ENCODE results near the gene ZAR1L.

Gene ZAR1L

DNA sequence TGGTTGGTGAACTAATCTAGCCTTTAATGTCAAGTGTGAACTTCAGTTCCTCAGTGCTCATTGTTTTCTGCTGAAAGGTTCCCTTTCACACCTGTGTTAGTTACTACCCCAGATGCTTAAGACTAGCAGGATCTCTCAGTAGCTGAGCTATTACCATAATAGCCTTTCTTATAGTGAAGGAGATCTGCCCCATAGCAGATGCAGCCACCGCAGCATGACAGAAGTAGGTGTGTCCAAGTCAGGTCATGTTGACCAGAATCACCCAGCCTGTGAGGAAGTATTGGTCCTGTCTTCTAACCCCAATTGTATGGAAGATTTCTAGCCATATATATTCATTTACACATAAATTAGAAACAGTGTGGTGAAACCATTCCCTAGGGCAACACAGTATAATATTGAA lies 37.3 kb downstream of the ZAR1L start:
- Mint-ChIP-seq H3K9me3 (no peaks in the 10 kb centered on the region), H3K4me1 (no peaks in the 10 kb centered on the region), H3K27me3 (no peaks in the 10 kb centered on the region), H3K36me3 (no peaks in the 10 kb centered on the region), H3K4me3 (no peak overlapping the region), H3K27ac (no peak overlapping the region)

DNA sequence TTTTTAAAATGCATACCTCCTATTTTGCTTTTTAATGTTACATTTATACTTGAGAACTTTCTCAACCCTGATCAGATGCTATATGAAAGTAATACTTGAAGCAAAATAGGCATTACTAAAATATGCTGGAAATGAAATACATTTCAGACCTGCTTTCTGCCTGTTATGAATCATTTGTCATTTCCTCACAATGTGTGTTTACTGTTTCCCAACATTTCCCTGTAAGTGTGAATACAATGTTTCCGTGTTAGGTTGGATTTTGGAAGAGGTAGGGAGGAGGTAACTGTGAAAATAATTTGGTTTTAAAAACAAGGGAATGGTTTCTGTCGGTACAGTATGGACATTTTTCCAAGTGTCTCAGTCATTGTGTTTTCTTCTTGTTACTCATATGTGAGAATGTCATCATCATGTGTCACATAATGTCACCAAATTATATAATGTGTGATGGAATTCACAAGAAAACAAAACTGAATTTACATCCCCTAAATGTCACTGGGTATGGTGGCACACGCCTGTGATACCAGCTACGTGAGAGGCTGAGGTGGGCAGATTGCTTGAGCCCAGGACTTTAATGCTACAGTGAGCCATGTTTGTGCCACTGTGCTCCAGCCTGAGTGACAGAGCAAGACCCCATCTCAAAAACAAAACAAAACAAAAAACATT lies 43.0 kb downstream of the ZAR1L start:
- H3K27me3 Mint-ChIP-seq: no peaks in the 10 kb centered on the region
- no peaks in the 10 kb centered on the region for H3K4me1 Mint-ChIP-seq
- no peak overlapping the region for H3K27ac Mint-ChIP-seq
- peaks cover 2% of the 10 kb centered on the region for H3K36me3 Mint-ChIP-seq
- no peaks in the 10 kb centered on the region for H3K9me3 Mint-ChIP-seq
- no peak overlapping the region for H3K4me3 Mint-ChIP-seq

DNA sequence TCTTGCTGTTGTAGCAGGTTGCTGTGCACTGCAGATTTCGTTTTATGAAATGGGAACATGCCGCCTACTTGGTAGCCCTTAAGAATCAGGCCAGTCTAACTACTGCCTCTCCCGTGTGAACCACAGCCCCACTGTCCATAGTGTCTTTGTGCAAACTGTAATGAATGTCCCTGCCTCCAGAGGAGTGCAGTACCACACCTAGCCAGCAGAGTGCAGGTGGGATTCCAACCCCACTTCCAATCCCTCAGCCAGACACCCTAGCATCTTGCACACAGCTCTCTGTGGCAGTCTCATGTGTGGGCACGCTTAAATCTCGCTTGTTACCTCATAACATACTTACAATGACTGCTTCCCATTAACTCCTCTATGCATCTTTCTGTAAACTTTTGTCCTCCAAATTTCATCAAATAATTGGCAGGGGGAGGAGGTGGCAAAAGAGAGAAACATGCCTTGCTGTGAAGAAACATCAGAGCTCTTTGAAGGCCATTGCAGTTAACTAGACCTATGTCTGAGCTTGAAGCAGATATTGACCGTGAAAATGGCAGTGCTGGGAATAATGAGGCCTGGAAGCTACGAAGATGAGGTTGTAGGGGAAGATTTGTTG lies 47.2 kb downstream of the ZAR1L start:
- no peak overlapping the region for H3K4me3 Mint-ChIP-seq
- peak overlapping the region; percentile 2 for H3K27ac Mint-ChIP-seq
- peaks cover 2% of the 10 kb centered on the region for H3K36me3 Mint-ChIP-seq
- H3K27me3 Mint-ChIP-seq: no peaks in the 10 kb centered on the region
- H3K4me1 Mint-ChIP-seq: no peaks in the 10 kb centered on the region
- H3K9me3 Mint-ChIP-seq: no peaks in the 10 kb centered on the region

GRCh38 chr13:32266130-32266529 lies 49.0 kb downstream of the ZAR1L start:
- H3K36me3 Mint-ChIP-seq: no peaks in the 10 kb centered on the region
- H3K4me3 Mint-ChIP-seq: no peak overlapping the region
- no peak overlapping the region for H3K27ac Mint-ChIP-seq
- H3K4me1 Mint-ChIP-seq: no peaks in the 10 kb centered on the region
- H3K9me3 Mint-ChIP-seq: no peaks in the 10 kb centered on the region
- no peaks in the 10 kb centered on the region for H3K27me3 Mint-ChIP-seq

- Mint-ChIP-seq H3K27ac (no peak overlapping the region), H3K27me3 (no peaks in the 10 kb centered on the region), H3K4me1 (no peaks in the 10 kb centered on the region), H3K4me3 (no peak overlapping the region), H3K9me3 (no peaks in the 10 kb centered on the region), H3K36me3 (no peaks in the 10 kb centered on the region)
Observed at GRCh38 chr13:32265726-32266125, 49.4 kb downstream of the ZAR1L start.

DNA sequence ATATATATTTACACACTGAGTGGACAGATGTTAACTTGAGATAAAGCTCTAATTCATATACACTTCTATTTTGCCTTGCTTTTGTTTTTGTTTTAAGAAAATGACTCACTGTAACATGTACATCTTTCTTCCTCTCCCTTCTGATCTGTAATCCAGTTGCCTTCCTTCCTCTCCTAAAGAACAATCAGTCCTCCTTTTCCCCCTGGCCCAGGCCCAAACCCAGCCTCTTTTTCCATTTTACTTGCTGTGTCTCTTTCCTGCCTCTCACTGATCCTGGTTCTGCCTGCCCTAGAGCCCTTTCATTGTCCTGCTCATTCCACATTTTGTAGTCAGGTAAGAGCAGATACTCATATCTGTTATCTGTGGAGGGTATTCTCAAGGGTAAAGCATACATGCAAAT lies 50.8 kb downstream of the ZAR1L start:
- Mint-ChIP-seq H3K27ac (no peak overlapping the region), H3K4me3 (no peak overlapping the region), H3K4me1 (no peaks in the 10 kb centered on the region), H3K36me3 (no peaks in the 10 kb centered on the region), H3K9me3 (no peaks in the 10 kb centered on the region), H3K27me3 (no peaks in the 10 kb centered on the region)

- no peak overlapping the region for H3K27ac Mint-ChIP-seq
- H3K27me3 Mint-ChIP-seq: no peaks in the 10 kb centered on the region
- no peaks in the 10 kb centered on the region for H3K4me1 Mint-ChIP-seq
- H3K4me3 Mint-ChIP-seq: no peak overlapping the region
- no peaks in the 10 kb centered on the region for H3K9me3 Mint-ChIP-seq
- H3K36me3 Mint-ChIP-seq: no peaks in the 10 kb centered on the region
Observed at GRCh38 chr13:32262619-32263018, 52.5 kb downstream of the ZAR1L start.

DNA sequence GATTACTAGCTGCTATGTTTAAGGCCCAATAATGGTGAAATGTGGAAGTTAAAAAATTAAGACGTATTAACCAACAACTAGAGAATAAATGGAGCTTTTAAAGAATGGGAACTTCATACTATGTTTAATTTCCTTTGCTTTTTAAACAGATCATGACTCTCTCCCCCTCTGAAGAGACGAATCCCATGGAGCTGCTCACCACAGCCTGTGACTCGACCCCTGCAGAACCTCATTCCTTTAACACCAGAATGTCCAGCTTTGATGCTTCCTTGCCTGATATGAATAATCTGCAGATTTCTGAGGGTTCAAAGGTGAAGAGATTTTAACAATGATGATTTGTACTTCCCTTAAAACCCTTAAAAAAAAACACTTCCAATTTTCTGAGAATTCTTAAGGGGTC lies 53.0 kb downstream of the ZAR1L start:
- Mint-ChIP-seq H3K27me3 (no peaks in the 10 kb centered on the region), H3K4me3 (no peak overlapping the region), H3K4me1 (no peaks in the 10 kb centered on the region), H3K27ac (no peak overlapping the region), H3K9me3 (no peaks in the 10 kb centered on the region), H3K36me3 (no peaks in the 10 kb centered on the region)

- Mint-ChIP-seq H3K4me1 (no peaks in the 10 kb centered on the region), H3K36me3 (no peaks in the 10 kb centered on the region), H3K4me3 (no peak overlapping the region), H3K27ac (no peak overlapping the region), H3K27me3 (no peaks in the 10 kb centered on the region), H3K9me3 (no peaks in the 10 kb centered on the region)
Observed at GRCh38 chr13:32261567-32261966, 53.6 kb downstream of the ZAR1L start.

GRCh38 chr13:32259116-32259515 lies 56.0 kb downstream of the ZAR1L start:
- H3K9me3 Mint-ChIP-seq: no peaks in the 10 kb centered on the region
- no peaks in the 10 kb centered on the region for H3K36me3 Mint-ChIP-seq
- no peak overlapping the region for H3K27ac Mint-ChIP-seq
- H3K27me3 Mint-ChIP-seq: no peaks in the 10 kb centered on the region
- no peak overlapping the region for H3K4me3 Mint-ChIP-seq
- H3K4me1 Mint-ChIP-seq: peaks cover 5% of the 10 kb centered on the region

DNA sequence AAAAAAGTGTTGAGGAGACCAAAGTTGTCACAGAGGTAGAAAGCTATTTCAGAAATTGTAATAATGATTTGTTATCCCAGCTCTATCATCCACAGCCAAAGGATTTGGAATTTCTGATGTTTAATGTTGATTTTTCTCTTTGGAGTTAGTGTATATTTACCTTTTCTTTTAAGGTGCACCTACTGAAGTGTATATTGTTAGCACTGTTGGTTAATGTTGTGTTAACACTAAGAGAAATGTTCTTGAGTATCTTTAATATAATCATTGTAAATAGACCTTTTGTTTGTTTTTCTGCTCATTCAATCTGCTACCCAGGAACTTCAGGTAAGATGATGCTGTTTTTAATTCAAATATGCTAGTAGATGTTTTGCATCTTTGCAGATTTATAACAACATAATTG lies 57.5 kb downstream of the ZAR1L start:
- no peak overlapping the region for H3K27ac Mint-ChIP-seq
- no peaks in the 10 kb centered on the region for H3K27me3 Mint-ChIP-seq
- no peaks in the 10 kb centered on the region for H3K36me3 Mint-ChIP-seq
- H3K4me3 Mint-ChIP-seq: no peak overlapping the region
- H3K9me3 Mint-ChIP-seq: no peaks in the 10 kb centered on the region
- peaks cover 5% of the 10 kb centered on the region for H3K4me1 Mint-ChIP-seq

DNA sequence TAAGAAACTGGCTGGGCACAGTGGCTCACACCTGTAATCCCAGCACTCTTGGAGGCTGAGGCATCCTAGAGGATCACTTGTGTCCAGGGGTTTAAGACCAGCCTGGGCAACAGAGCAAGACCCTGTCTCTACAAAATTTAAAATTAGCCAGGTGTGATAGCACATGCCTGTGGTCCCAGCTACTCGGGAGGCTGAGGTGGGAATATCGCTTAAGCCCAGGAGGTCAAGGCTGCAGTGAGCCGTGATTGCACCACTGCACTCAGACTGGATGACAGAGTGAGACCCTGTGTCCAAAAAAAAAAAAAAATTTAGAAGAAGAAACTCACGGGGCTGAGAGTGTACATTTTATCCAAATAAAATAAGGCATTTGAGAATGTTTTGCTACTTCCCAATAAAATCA lies 58.9 kb downstream of the ZAR1L start:
- no peaks in the 10 kb centered on the region for H3K36me3 Mint-ChIP-seq
- H3K9me3 Mint-ChIP-seq: no peaks in the 10 kb centered on the region
- H3K27ac Mint-ChIP-seq: no peak overlapping the region
- peaks cover 5% of the 10 kb centered on the region for H3K4me1 Mint-ChIP-seq
- no peak overlapping the region for H3K4me3 Mint-ChIP-seq
- no peaks in the 10 kb centered on the region for H3K27me3 Mint-ChIP-seq

GRCh38 chr13:32255724-32256109 lies 59.4 kb downstream of the ZAR1L start:
- Mint-ChIP-seq H3K36me3 (no peaks in the 10 kb centered on the region), H3K4me1 (peaks cover 5% of the 10 kb centered on the region), H3K9me3 (no peaks in the 10 kb centered on the region), H3K27me3 (no peaks in the 10 kb centered on the region), H3K4me3 (no peak overlapping the region), H3K27ac (no peak overlapping the region)

GRCh38 chr13:32254916-32255723 lies 60.0 kb downstream of the ZAR1L start:
- H3K4me3 Mint-ChIP-seq: no peak overlapping the region
- no peak overlapping the region for H3K27ac Mint-ChIP-seq
- no peaks in the 10 kb centered on the region for H3K27me3 Mint-ChIP-seq
- no peaks in the 10 kb centered on the region for H3K36me3 Mint-ChIP-seq
- peaks cover 5% of the 10 kb centered on the region for H3K4me1 Mint-ChIP-seq
- no peaks in the 10 kb centered on the region for H3K9me3 Mint-ChIP-seq

- H3K4me1 Mint-ChIP-seq: peaks cover 5% of the 10 kb centered on the region
- H3K36me3 Mint-ChIP-seq: no peaks in the 10 kb centered on the region
- H3K27me3 Mint-ChIP-seq: no peaks in the 10 kb centered on the region
- no peak overlapping the region for H3K4me3 Mint-ChIP-seq
- no peak overlapping the region for H3K27ac Mint-ChIP-seq
- no peaks in the 10 kb centered on the region for H3K9me3 Mint-ChIP-seq
Observed at GRCh38 chr13:32254416-32254815, 60.7 kb downstream of the ZAR1L start.

- Mint-ChIP-seq H3K27ac (no peak overlapping the region), H3K4me1 (peaks cover 5% of the 10 kb centered on the region), H3K9me3 (no peaks in the 10 kb centered on the region), H3K4me3 (no peak overlapping the region), H3K36me3 (no peaks in the 10 kb centered on the region), H3K27me3 (no peaks in the 10 kb centered on the region)
Observed at GRCh38 chr13:32253911-32254399, 61.2 kb downstream of the ZAR1L start.
